Muscle layer of duodenum (tissue), 2 donors: ENCODE results near the gene PCDHGA1.
A peak's percentile ranks its signal among the peaks of the same experiment; 100 is the strongest.
"Not testable (repeated sequence)": the region's sequence is repeated elsewhere in the genome, so short reads cannot be mapped to it uniquely, and the experiment has no call there.

Experiments
- H3K27ac ChIP-seq: one replicate; pipeline ENCODE4 v1.7.0; 2013; ENCODE audit warnings: mild to moderate bottlenecking, low read length
- H3K27me3 ChIP-seq: one replicate; pipeline ENCODE4 v1.7.0; 2013; ENCODE audit warnings: low read depth, mild to moderate bottlenecking, control low read depth, low read length
- H3K36me3 ChIP-seq, 2 donors: one replicate each; pipeline ENCODE4 v1.7.0; 2013; ENCODE audit warnings: low read length in 2 of 2, control low read depth in 1 of 2, mild to moderate bottlenecking in 1 of 2; ENCODE audit not compliant: insufficient read depth in 2 of 2, control insufficient read depth in 1 of 2
- H3K4me1 ChIP-seq, 2 donors: one replicate each; pipeline ENCODE4 v1.7.0; 2013; ENCODE audit warnings: low read length in 2 of 2, mild to moderate bottlenecking in 2 of 2, control low read depth in 1 of 2, moderate library complexity in 1 of 2; ENCODE audit not compliant: insufficient read depth in 2 of 2, control insufficient read depth in 1 of 2
- H3K4me3 ChIP-seq, 2 donors: one replicate each; pipeline ENCODE4 v1.7.0; 2013; ENCODE audit warnings: low read length in 2 of 2, low read depth in 1 of 2, mild to moderate bottlenecking in 1 of 2
- H3K9me3 ChIP-seq, 2 donors: one replicate each; pipeline ENCODE4 v1.7.0; 2013; ENCODE audit warnings: low read length in 2 of 2, control low read depth in 1 of 2, mild to moderate bottlenecking in 1 of 2; ENCODE audit not compliant: control insufficient read depth in 1 of 2
- donor health status: healthy.

PCDHGA1 gene

DNA sequence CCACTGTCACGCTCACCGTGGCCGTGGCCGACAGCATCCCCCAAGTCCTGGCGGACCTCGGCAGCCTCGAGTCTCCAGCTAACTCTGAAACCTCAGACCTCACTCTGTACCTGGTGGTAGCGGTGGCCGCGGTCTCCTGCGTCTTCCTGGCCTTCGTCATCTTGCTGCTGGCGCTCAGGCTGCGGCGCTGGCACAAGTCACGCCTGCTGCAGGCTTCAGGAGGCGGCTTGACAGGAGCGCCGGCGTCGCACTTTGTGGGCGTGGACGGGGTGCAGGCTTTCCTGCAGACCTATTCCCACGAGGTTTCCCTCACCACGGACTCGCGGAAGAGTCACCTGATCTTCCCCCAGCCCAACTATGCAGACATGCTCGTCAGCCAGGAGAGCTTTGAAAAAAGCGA, 102.4 kb downstream of the PCDHGA1 start:
- not testable (repeated sequence) for H3K36me3 ChIP-seq, H3K27me3 ChIP-seq, H3K4me1 ChIP-seq, H3K27ac ChIP-seq
- peak overlapping the region in 1 of 2 donors; percentile 66 for H3K4me3 ChIP-seq
- peaks cover 49 to 68% of the 10 kb centered on the region in 2 donors for H3K9me3 ChIP-seq

DNA sequence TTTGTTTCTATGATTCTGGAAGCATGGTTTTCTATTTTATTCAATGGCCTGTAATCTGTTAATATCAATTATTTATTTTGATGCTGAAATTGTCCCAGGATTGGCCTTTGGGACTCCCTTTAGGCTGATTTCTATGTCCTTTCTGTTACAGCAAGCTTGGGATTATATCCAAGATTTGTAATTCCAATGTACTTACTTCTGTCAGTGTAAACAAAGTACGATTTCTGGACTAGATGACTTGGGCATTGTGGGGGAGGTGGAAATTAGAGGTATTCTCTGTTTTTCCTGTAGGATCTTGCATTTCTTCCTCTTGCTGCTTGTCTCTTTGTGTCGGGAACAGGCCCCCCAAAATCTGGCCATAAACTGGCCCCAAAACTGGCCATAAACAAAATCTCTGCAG, 103.7 kb downstream of the PCDHGA1 start:
- H3K9me3 ChIP-seq = peaks cover 41 to 58% of the 10 kb centered on the region in 2 donors
- H3K4me3 ChIP-seq = peak overlapping the region in 1 of 2 donors; percentile 48
- H3K4me1 ChIP-seq = no peaks in the 10 kb centered on the region
- H3K36me3 ChIP-seq = peaks cover 0 to 7% of the 10 kb centered on the region in 2 donors
- H3K27ac ChIP-seq = no peak overlapping the region
- no peaks in the 10 kb centered on the region for H3K27me3 ChIP-seq

DNA sequence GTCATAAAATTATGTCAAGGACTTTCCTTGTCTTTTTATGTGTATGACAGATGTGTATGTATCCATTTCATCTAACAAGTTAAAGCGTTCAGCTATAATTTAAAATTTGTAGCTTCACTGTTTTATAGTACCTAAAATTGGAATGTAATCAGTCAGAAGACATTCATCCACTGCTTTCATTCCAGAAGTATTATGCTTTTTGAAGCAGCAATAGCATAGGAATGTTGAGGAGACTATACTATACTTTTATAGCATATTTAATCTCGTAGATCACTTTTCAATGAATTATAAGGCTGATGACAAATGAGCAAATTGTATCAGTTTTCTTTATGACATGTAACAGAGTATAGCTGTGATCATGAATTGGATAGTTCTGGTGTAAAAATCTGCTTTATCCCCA, 106.9 kb downstream of the PCDHGA1 start:
- peaks cover 0 to 7% of the 10 kb centered on the region in 2 donors for H3K36me3 ChIP-seq

DNA sequence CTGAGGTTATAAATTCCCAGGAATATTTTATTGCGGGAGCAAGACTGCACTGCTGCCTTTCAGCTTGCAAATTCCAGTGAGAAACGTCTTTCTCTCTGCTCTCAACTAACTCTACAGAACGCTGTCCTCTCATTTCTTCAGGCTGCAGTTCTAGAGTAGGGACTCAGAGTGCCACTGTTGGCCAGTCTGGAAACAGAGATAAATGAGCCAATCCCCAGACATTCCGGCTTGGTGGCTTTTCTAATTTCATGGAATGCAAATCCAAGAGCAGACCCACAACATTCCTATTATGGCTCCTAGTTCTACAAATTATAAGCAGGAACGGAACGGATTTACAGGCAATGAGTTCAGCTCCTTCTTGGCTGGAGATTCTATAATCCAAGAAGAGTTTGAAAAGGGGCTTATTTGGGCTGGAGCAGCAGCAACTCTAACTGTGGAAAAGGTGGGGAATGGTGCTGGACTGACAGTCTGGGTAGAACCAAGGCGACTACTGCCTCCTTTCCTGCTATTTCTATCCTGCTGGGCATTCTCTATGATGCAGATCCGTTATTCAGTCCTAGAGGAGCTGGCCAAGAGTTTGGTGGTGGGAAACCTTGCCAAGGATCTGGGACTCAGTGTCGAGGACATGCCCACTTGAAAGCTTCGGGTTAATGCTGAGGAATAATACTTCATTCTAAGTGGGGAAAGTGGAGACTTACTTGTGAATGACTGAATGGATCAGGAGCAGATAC, 109.3 kb downstream of the PCDHGA1 start:
- H3K27me3 ChIP-seq = no peaks in the 10 kb centered on the region
- H3K4me3 ChIP-seq = peak overlapping the region in 1 of 2 donors; percentile 43
- no peak overlapping the region for H3K27ac ChIP-seq
- H3K4me1 ChIP-seq = no peaks in the 10 kb centered on the region
- peaks cover 31 to 53% of the 10 kb centered on the region in 2 donors for H3K9me3 ChIP-seq
- H3K36me3 ChIP-seq = peaks cover 0 to 3% of the 10 kb centered on the region in 2 donors

More for the DNA sequence above, 106.9 kb downstream of the PCDHGA1 start:
- no peaks in the 10 kb centered on the region for H3K27me3 ChIP-seq
- no peak overlapping the region for H3K27ac ChIP-seq
- peak overlapping the region in 1 of 2 donors; percentile 32 for H3K4me3 ChIP-seq
- H3K9me3 ChIP-seq = peaks cover 28 to 64% of the 10 kb centered on the region in 2 donors
- H3K4me1 ChIP-seq = no peaks in the 10 kb centered on the region

- Histone ChIP-seq H3K27ac (no peak overlapping the region), H3K4me3 (peak overlapping the region in 1 of 2 donors; percentile 39), H3K4me1 (no peaks in the 10 kb centered on the region), H3K9me3 (peaks cover 28 to 56% of the 10 kb centered on the region in 2 donors), H3K27me3 (no peaks in the 10 kb centered on the region), H3K36me3 (peaks cover 0 to 3% of the 10 kb centered on the region in 2 donors)
These were observed 110.0 kb downstream of the PCDHGA1 start for GRCh38 chr5:141440341-141440740.

DNA sequence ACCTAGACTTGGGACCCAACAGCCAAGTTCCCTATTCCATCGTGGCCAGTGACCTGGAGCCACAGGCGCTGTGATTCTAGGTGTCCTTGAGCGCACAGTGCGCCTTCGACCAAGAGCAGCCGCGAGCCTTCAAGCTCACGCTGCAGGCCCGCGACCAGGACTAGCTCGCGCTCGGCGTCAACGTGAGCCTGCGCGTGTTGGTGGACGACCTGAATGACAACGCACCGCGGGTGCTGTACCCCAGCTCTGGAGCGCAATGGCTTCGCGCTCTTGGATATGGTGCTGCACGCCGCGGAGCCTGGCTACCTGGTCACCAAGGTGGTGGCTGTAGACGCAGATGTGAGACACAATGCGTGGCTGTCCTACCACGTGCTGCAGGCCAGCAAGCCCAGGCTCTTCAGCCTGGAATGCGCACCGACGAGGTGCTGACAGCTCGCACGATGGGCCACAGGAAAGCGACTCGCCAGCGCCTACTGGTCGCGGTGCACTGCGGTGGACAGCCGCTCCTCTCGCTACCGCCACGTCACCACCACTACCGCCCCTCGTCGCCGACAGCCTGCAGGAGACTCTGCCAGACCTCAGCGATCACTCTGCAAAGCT, 111.4 kb downstream of the PCDHGA1 start:
- Histone ChIP-seq H3K27ac (no peak overlapping the region), H3K4me3 (peak overlapping the region in 1 of 2 donors; percentile 39), H3K36me3 (peaks cover 0 to 3% of the 10 kb centered on the region in 2 donors), H3K27me3 (no peaks in the 10 kb centered on the region), H3K9me3 (peaks cover 16 to 53% of the 10 kb centered on the region in 2 donors), H3K4me1 (no peaks in the 10 kb centered on the region)

- Histone ChIP-seq H3K36me3 (no peaks in the 10 kb centered on the region), H3K9me3 (no peaks in the 10 kb centered on the region), H3K4me1 (no peaks in the 10 kb centered on the region), H3K27ac (no peak overlapping the region), H3K4me3 (no peak overlapping the region), H3K27me3 (no peaks in the 10 kb centered on the region)
These were observed 135.0 kb downstream of the PCDHGA1 start for GRCh38 chr5:141465351-141465750.

GRCh38 chr5:141475625-141476131, 145.4 kb downstream of the PCDHGA1 start, which contains the start of gene PCDHGC3:
Gene PCDHGC3, plus strand, starts transcription at chr5:141475966. Its CDS starts 151 bp downstream, at chr5:141476117.
- H3K4me3 ChIP-seq = peak within 1 kb of the TSS; percentile 66 to 94
- peak within 1 kb of the TSS; percentile 95 for H3K27ac ChIP-seq
- no peaks in the 10 kb centered on the region for H3K27me3 ChIP-seq
- no peaks in the 10 kb centered on the region for H3K9me3 ChIP-seq
- H3K36me3 ChIP-seq = no peaks in the 10 kb centered on the region
- H3K4me1 ChIP-seq = peaks cover 5 to 35% of the 10 kb centered on the region in 2 donors

GRCh38 chr5:141476132-141476911, 146.0 kb downstream of the PCDHGA1 start:
- H3K27ac ChIP-seq = peak overlapping the region; percentile 95
- H3K9me3 ChIP-seq = no peaks in the 10 kb centered on the region
- no peaks in the 10 kb centered on the region for H3K27me3 ChIP-seq
- peaks cover 5 to 38% of the 10 kb centered on the region in 2 donors for H3K4me1 ChIP-seq
- peak overlapping the region; percentile 66 to 94 for H3K4me3 ChIP-seq
- no peaks in the 10 kb centered on the region for H3K36me3 ChIP-seq

GRCh38 chr5:141477044-141477575, 146.8 kb downstream of the PCDHGA1 start:
- Histone ChIP-seq H3K36me3 (no peaks in the 10 kb centered on the region), H3K9me3 (no peaks in the 10 kb centered on the region), H3K27ac (no peak overlapping the region), H3K27me3 (no peaks in the 10 kb centered on the region), H3K4me3 (peak overlapping the region; percentile 66 to 94), H3K4me1 (peaks cover 5 to 38% of the 10 kb centered on the region in 2 donors)
